HG02798 (cell line): ENCODE data around the gene ALDOC.
"Not testable (repeated sequence)": the region's sequence is repeated elsewhere in the genome, so short reads cannot be mapped to it uniquely, and the experiment has no call there.

Source experiments
- ATAC-seq: cut with Tn5 transposase; IDR thresholded peaks from one replicate; pipeline ENCODE4 v1.9.1; 2021; ENCODE audit warnings: mild to moderate bottlenecking; ENCODE audit not compliant: unreplicated experiment, poor library complexity

The ALDOC gene

GRCh38 chr17:28584434-28584833, 7.7 kb upstream of the ALDOC start:
- no peak for ATAC-seq

GRCh38 chr17:28582513-28582912, 5.8 kb upstream of the ALDOC start:
- ATAC-seq, result no peak

DNA sequence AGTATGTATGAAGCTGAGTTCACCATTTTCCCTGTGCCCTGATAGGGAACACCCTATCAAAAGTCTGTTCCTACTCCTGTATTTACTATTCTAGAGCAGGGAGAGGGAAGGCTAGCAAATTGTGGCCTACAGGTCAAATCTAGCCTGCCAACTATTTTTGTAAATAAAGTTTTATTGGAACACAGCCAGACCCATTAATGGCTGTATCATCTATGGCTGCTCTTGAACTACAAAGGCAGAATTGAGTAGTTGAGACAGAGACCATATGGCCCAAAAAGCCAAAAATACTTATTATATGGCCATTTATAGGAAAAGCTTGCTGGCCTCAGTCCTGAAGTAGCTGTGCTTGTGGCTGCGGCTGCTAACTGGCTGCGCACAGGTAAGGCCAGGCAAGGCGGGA, 4.3 kb upstream of the ALDOC start:
- no peak for ATAC-seq

DNA sequence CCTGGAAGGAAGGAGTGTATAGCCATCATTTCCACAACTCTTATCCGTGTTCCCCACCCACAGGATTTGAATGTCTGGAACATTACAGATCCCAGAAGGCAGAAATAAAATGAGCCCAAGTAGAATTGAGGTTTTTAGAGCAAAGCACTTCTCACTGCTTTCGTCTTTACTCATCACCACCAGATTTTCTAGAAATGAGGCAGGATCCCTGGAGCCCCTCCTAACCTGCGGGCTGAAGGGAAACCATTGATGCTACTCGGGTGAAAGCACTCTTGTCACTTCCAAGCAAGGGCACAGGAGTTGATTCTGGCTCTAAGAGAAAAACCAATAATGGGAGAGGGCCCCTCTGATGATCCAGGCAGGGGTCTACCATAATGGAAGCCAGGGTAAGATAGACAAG, 2.8 kb upstream of the ALDOC start:
- ATAC-seq, result no peak

DNA sequence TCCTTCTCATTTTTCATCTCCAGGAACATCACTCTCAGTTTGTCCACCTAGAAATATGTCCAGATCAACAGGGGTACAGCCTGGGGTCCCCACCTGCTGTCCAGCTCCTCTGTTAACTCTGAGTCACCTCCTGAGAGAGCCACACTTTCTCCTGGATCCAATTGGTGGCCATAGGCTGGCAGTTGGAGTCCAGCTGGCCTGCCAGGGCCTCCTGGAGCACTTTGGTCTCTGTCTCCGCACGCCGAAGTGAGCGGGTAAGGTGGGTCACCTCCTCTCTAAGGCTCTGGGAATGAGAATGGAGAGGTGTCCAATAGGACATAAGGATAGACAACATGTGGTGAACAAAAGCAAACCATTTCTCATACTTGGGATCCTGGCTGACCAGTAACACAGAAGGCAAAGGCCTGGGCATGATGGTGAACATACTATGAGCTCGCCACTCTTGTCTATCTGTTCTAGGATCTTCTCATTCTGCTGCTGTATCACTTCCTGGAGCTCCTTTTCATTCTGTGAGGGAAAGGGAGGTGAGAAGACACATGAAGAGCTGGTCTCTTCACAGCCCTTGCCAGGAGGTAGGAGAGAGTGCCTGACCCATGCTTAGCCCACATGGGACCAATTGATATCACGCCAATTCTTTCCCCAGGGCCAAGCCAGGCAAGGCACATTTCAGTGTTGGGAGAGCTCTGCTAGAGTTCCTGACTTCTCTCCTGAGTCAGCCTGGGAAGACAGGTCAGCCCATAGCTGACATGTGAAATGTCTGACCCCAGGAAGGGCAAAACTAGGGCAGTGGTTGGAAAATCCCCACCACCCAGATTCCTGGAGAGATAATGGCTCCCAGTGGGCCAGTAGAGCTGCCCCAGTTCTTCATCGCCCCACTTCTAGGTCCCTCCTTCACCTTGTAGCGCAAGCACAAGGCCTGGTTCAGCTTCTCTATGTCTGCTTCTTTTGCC, 1.8 kb upstream of the ALDOC start:
- ATAC-seq, result no peak

DNA sequence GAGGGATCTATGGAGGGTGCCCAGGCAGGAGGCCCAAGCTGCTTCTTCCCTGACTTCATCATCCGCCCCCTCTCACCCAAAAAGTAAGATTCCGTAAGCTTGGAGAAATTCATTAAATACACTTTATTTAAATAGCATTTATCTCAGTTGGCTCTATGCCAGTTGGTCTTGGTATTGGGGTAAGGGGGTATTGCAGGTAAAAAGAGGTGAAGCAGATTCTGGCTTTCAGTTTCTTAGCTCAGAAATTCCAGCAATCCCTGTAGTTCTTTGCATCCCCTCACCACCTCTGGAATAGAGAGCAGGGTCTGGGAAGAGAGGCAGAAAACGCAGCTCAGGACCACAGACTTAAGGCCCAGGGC, 750 bp upstream of the ALDOC start:
- ATAC-seq, result no peak

- not testable (repeated sequence) for ATAC-seq
These were observed 679 bp downstream of the ALDOC start for GRCh38 chr17:28576016-28576415.

DNA sequence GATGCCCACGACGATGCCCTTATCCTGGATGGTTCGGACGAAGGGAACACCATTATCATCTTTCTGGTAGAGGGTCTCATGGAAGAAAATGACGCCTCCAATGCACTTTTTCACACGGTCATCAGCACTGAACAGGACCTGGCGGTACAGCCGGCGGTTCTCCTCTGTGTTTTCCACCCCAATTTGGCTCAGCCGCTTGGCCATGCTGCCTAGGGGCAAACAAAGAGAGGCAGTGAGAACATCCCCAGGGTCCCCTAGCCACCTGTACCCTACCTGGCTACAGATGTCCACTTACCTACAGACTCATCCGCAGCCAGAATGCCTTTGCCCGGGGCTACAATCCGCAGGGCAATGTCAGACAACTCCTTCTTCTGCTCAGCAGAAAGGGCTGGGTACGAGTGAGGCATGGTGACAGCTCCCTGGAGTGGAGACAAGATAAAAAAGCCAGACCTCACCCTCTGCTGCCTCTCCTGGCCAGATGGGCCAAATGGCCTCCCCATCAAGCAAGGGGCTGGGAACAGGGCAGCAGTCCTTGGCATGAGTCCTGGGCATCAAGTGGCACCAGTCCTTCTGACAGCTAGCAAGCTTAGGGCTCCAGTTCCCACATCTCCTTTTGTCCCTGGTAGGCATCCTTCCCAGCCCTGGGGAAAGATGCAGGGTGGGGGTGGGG, 1.4 kb downstream of the ALDOC start:
- no peak for ATAC-seq

DNA sequence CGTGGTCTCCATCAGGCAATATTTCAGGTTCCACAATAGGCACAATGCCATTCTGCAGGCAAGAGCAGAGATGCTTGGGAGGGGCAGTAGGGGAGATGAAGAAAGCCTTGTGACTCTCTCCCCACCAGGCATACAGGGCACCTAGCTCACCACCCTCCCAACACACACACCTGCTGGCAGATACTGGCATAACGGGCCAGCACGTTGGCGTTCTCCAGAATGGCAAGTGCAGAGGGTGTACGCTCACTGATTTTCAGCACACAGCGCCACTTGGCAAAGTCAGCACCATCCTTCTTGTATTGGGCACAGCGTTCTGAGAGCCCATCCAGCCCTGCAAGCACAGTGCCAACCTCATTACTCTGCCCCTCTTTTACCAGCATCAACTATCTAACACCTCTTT, 2.2 kb downstream of the ALDOC start:
- no peak for ATAC-seq

DNA sequence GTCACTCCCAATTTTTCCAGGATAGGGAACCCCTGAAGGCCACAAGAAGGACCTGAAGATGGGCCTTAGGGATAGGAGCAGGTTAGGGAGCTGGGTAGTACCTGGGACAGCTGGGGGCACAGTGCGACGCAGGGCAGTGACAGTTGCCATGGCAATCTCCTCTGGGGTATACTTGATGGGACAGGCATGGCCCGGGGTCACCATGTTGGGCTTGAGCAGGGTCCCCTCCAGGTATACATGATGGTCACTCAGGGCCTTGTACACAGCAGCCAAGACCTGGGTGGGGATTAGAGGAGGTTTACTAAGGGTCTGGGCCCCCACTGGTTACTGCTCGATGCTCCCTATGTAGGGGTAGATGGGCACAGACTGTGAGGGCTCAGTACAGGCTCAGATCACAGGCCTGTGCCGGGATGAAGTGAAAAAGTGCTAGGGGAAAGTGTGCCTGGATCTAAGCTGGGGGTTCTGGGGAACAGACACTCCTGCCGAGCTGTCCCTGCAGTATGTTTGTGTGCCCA, 2.7 kb downstream of the ALDOC start:
- ATAC-seq, result no peak

GRCh38 chr17:28573521-28573920, 3.2 kb downstream of the ALDOC start:
- ATAC-seq, result no peak

GRCh38 chr17:28573040-28573380, 3.7 kb downstream of the ALDOC start:
- ATAC-seq, result no peak

DNA sequence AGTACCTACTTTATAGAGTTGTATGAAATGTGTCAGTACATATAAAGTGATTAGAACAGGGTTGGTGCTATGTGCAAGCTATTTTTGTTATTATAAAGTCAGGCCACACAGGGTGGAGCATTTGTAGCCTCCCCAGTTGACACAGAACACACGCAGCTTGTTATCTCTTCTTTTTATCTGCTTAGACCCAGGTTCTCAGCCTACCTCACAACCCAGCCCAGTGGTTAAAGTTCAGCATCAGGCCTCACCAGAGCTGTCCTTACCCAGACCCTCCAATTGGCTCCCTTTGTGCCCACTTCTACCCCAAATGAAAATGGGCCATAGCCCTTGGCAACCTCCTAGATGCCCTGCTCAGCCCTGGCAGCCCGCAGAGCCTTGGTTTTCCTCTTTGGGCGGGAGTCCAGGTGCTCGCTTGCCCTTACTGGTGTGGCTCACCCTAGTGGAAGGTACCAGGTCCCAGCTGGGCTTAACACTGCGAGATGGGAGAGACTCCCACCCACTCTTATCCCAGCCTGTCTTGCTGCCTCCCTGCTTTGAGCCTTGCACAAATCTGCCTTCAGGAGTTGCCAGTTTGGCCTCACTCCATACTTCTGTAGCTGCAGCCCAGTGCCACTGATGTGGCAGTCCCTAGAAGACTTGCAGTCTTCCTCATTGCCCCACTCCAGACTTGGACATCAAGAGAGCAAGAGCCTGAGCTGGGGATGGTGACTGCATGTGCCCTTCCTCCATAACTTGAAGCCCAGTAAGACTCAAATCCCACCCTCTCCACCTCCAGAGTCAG, 4.2 kb downstream of the ALDOC start:
- no peak for ATAC-seq

DNA sequence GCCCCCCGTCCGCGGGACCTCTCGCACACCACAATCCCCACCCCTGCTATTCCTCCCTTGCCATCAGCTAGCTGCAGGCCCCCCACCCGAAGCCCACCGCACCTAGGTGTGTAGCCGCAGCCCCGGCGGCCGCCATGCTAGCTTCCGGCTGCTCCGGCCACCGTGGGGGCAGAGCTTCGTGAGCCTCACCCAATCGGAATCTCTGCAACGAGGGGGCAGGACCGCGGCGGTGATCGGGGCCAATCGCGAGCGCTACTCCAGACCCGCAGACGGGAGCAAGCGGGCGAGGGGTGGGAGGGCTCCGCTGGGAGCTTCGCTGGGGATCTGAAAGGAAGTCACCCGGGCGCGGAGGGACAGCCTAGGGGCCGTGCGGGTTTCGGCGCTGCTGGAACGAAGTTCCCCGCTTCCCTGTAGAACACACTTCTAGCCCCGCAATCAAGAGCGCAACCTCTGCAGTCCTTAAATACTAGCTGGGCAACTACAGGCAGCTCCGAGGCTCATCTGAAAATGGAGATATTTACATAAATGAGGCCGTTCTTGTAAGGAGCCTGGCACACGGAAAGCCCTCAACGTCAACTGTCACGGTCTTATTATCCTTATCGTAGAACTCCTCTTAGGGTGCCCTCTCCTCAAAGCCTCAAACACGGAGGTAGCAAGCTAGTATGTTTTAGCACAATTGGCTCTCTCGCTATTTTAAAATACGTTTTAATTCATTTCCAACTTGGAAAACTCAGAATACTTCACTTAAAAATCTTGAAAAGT, 5.2 kb downstream of the ALDOC start, which contains the start of gene PIGS:
PIGS (minus strand) TSS at position 164 of the 762 bp plus-strand sequence; CDS start at position 136, 28 bp downstream.
- ATAC-seq, result peak; percentile 93

GRCh38 chr17:28570716-28571360, 5.9 kb downstream of the ALDOC start:
- peak; percentile 17 for ATAC-seq

GRCh38 chr17:28569446-28569845, 7.2 kb downstream of the ALDOC start:
- no peak for ATAC-seq

DNA sequence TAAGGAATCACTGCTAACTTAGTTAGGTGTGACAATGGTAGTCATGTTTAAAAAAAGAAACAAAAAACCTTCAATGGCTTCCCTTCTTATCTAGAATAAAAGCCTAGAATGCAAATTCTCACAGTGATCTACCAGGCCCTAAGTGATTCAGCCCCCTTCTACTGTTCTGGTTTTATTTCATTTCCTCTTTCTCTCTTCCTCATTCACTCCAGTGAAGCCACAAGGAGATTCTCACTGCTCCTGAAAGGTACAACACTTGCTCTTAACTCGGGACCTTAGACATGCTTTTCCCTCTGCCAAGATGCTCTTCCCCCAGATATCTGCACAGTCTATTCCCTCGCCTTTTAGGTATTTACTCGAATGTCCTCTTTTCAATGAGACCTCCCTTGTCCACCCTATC, 9.1 kb downstream of the ALDOC start:
- no peak for ATAC-seq

DNA sequence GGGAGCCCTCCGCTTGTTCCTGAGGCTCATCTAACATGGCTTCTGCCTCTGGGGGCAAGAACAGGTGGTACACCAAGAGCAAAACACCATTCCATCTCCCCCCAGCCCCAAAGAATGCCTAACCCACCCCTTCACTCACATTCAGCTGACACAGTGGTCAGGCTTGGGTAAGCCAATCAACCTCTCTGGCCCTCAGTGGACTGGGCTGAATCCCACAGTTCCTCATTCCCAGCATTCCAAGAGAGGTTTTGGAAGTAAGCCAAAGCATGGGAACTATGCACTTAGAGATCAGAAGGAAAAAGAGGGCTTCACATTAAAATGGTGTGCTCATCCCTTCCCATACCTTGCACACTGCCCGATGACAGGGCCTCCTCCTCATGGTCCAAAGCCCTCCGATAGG, 13.2 kb downstream of the ALDOC start:
- ATAC-seq, result no peak

- ATAC-seq, result no peak
These were observed 21.7 kb downstream of the ALDOC start for GRCh38 chr17:28555022-28555421.

- no peak for ATAC-seq
These were observed 22.1 kb downstream of the ALDOC start for GRCh38 chr17:28554565-28554964.
